H4 (cell line): ENCODE results near the gene SPOCK1. TPM values are rescaled to one million over a fixed set of nuclear protein-coding genes. Genes with fewer than 3 reads are reported as not detected.
A peak's percentile ranks its signal among the peaks of the same experiment; 100 is the strongest.
"Not testable (repeated sequence)": the region's sequence is repeated elsewhere in the genome, so short reads cannot be mapped to it uniquely, and the experiment has no call there.

Source experiments
- DNase-seq: peaks from one replicate; pipeline ENCODE4 v3.0.0-alpha.2; 2015; ENCODE audit warnings: low spot score
- total RNA-seq: library from RNA; depleted of rRNA; stranded (reverse); fragments of >200 nt; shearing (Covaris generic); gene quantifications from 2 replicates; pipeline ENCODE4 v1.2.3, GENCODE V29; 2014

The SPOCK1 gene
- total RNA-seq, 1 experiment from 2014 or later, result 9.0 TPM

- DNase-seq, result no peak
These were observed 234.6 kb downstream of the SPOCK1 start for GRCh38 chr5:137264573-137264972.

GRCh38 chr5:137264041-137264440 lies 235.1 kb downstream of the SPOCK1 start:
- no peak for DNase-seq

GRCh38 chr5:137263371-137264005 lies 235.6 kb downstream of the SPOCK1 start:
- DNase-seq, result no peak

GRCh38 chr5:137262818-137263217 lies 236.3 kb downstream of the SPOCK1 start:
- DNase-seq, result no peak

- DNase-seq, result no peak
These were observed 238.1 kb downstream of the SPOCK1 start for GRCh38 chr5:137260820-137261695.

GRCh38 chr5:137259115-137259514 lies 240.0 kb downstream of the SPOCK1 start:
- DNase-seq, result not testable (repeated sequence)

- DNase-seq, result no peak
These were observed 244.7 kb downstream of the SPOCK1 start for GRCh38 chr5:137254119-137255090.

GRCh38 chr5:137252512-137252911 lies 246.6 kb downstream of the SPOCK1 start:
- no peak for DNase-seq

GRCh38 chr5:137250421-137250820 lies 248.7 kb downstream of the SPOCK1 start:
- DNase-seq, result no peak

- DNase-seq, result no peak
These were observed 250.6 kb downstream of the SPOCK1 start for GRCh38 chr5:137248527-137248926.

GRCh38 chr5:137245438-137245837 lies 253.7 kb downstream of the SPOCK1 start:
- DNase-seq, result no peak

GRCh38 chr5:137240285-137240684 lies 258.8 kb downstream of the SPOCK1 start:
- DNase-seq, result no peak

- DNase-seq, result no peak
These were observed 262.1 kb downstream of the SPOCK1 start for GRCh38 chr5:137236849-137237507.

GRCh38 chr5:137236252-137236651 lies 262.9 kb downstream of the SPOCK1 start:
- no peak for DNase-seq

- DNase-seq, result peak; percentile 61
These were observed 263.9 kb downstream of the SPOCK1 start for GRCh38 chr5:137234973-137235943.

- DNase-seq, result peak; percentile 56
These were observed 265.4 kb downstream of the SPOCK1 start for GRCh38 chr5:137233726-137234125.

GRCh38 chr5:137233304-137233703 lies 265.8 kb downstream of the SPOCK1 start:
- DNase-seq, result not testable (repeated sequence)

- DNase-seq, result no peak
These were observed 267.6 kb downstream of the SPOCK1 start for GRCh38 chr5:137231540-137231939.

- DNase-seq, result no peak
These were observed 270.3 kb downstream of the SPOCK1 start for GRCh38 chr5:137228816-137229215.

- DNase-seq, result no peak
These were observed 273.0 kb downstream of the SPOCK1 start for GRCh38 chr5:137226081-137226480.
